Thymus (tissue), 14 donors: ENCODE results near the gene GCSAML. TPM values are rescaled to one million over a fixed set of nuclear protein-coding genes. Genes with fewer than 3 reads are reported as not detected.
"Not testable (repeated sequence)": the region's sequence is repeated elsewhere in the genome, so short reads cannot be mapped to it uniquely, and the experiment has no call there.

Experiments
- DNase-seq, 9 donors: peaks; one replicate each; pipeline ENCODE4 v3.0.0-alpha.2; 2013; ENCODE audit warnings: low spot score in 9 of 9, low read depth in 6 of 9, missing footprints in 1 of 9
- H3K27ac ChIP-seq, 2 donors: one replicate each; pipeline ENCODE4 v1.5.1; 2013; ENCODE audit warnings: control low read depth in 1 of 2, low read depth in 1 of 2, low read length in 1 of 2, mild to moderate bottlenecking in 1 of 2, moderate library complexity in 1 of 2
- H3K27me3 ChIP-seq, 2 donors: one replicate each; pipeline ENCODE4 v1.5.1; 2013; ENCODE audit warnings: low read length in 1 of 2; ENCODE audit not compliant: control insufficient read depth in 2 of 2, insufficient read depth in 1 of 2
- H3K36me3 ChIP-seq, 2 donors: one replicate each; pipeline ENCODE4 v1.5.1; 2013; ENCODE audit warnings: low read length in 1 of 2, mild to moderate bottlenecking in 1 of 2, moderate library complexity in 1 of 2; ENCODE audit not compliant: control insufficient read depth in 2 of 2, insufficient read depth in 2 of 2
- H3K4me1 ChIP-seq, 2 donors: one replicate each; pipeline ENCODE4 v1.5.1; 2013; ENCODE audit warnings: low read length in 2 of 2; ENCODE audit not compliant: control insufficient read depth in 2 of 2, insufficient read depth in 2 of 2
- H3K4me3 ChIP-seq, 2 donors: one replicate each; pipeline ENCODE4 v1.5.1; 2013; ENCODE audit warnings: low read length in 2 of 2, control low read depth in 1 of 2, mild to moderate bottlenecking in 1 of 2
- H3K9me3 ChIP-seq, 2 donors: one replicate each; pipeline ENCODE4 v1.5.1; 2013; ENCODE audit warnings: low read length in 1 of 2, mild to moderate bottlenecking in 1 of 2; ENCODE audit not compliant: control insufficient read depth in 2 of 2, insufficient read depth in 1 of 2
- WGBS: extraction: QIAGEN DNeasy Blood & Tissue Kit; methylation state at CpG from one replicate; pipeline ENCODE4 v1.1.7; 2013; 5-methylcytosine and 5-hydroxymethylcytosine counted together
- long read RNA-seq, 10 donors: transcript quantifications; one replicate each; lab custom pipeline, GENCODE V29; 2026
- polyA plus RNA-seq: library from polyadenylated mRNA; stranded (reverse); fragments of 200-250 nt; gene quantifications from one replicate; pipeline ENCODE4 v1.2.3, GENCODE V29; 2013
- total RNA-seq: library from RNA; stranded (reverse); fragments of 120-200 nt; gene quantifications from one replicate; pipeline ENCODE4 v1.2.4, GENCODE V29; 2013
- donor health status: healthy.

The GCSAML gene
- total RNA-seq (0.42 TPM), polyA plus RNA-seq (0.48 TPM)
- long read RNA-seq, donor 1 = 0 reads
- long read RNA-seq, donor 2, partial matches to known transcripts = 0 of 2 reads
- long read RNA-seq, donor 2, other reads (novel, unspliced or antisense) = 0 of 2 reads
- long read RNA-seq, donor 3 = 0 reads
- long read RNA-seq, donor 4, partial matches to known transcripts = 0 of 1 reads
- long read RNA-seq, donor 4, other reads (novel, unspliced or antisense) = 0 of 1 reads
- long read RNA-seq, donor 5 = 0 reads
- long read RNA-seq, donor 6 = 0 reads
- long read RNA-seq, donor 7 = 0 reads
- long read RNA-seq, donor 8 = 0 reads
- long read RNA-seq, donor 9, partial matches to known transcripts = 0 of 1 reads
- long read RNA-seq, donor 9, other reads (novel, unspliced or antisense) = 0 of 1 reads
- long read RNA-seq, donor 10 = 0 reads

- H3K27ac ChIP-seq = no peak within 1 kb of the TSS
- no peaks in the 10 kb centered on the region for H3K36me3 ChIP-seq
- peaks cover 0 to 2% of the 10 kb centered on the region in 2 donors for H3K4me1 ChIP-seq
- H3K27me3 ChIP-seq = no peaks in the 10 kb centered on the region
- no peaks in the 10 kb centered on the region for H3K9me3 ChIP-seq
- WGBS = 11% methylated on average over 13 of the region's 13 CpGs
- no peak within 1 kb of the TSS for H3K4me3 ChIP-seq
- no peak for DNase-seq
These were observed at the start of gene GCSAML for GRCh38 chr1:247548769-247549182. TSS of gene GCSAML (plus strand) at chr1:247549134. CDS start at chr1:247549192, 58 bp downstream.

- DNase-seq = no peak
- H3K4me1 ChIP-seq = no peaks in the 10 kb centered on the region
- no peak overlapping the region for H3K4me3 ChIP-seq
- WGBS = 95% methylated on average over 3 of the region's 3 CpGs
- no peaks in the 10 kb centered on the region for H3K36me3 ChIP-seq
- H3K9me3 ChIP-seq = no peaks in the 10 kb centered on the region
- H3K27ac ChIP-seq = no peak overlapping the region
- no peaks in the 10 kb centered on the region for H3K27me3 ChIP-seq
These were observed 48.1 kb upstream of the GCSAML start for GRCh38 chr1:247500865-247501264.

GRCh38 chr1:247506831-247507230, 42.1 kb upstream of the GCSAML start:
- Histone ChIP-seq H3K4me1 (no peaks in the 10 kb centered on the region), H3K36me3 (no peaks in the 10 kb centered on the region), H3K9me3 (no peaks in the 10 kb centered on the region), H3K27ac (no peak overlapping the region), H3K4me3 (no peak overlapping the region), H3K27me3 (no peaks in the 10 kb centered on the region)
- 57% methylated on average over 3 of the region's 3 CpGs for WGBS
- no peak for DNase-seq

- no peak for DNase-seq
- no peak overlapping the region for H3K27ac ChIP-seq
- H3K4me3 ChIP-seq = peak overlapping the region in 1 of 2 donors; percentile 12
- no peaks in the 10 kb centered on the region for H3K27me3 ChIP-seq
- peaks cover 0 to 13% of the 10 kb centered on the region in 2 donors for H3K9me3 ChIP-seq
- H3K4me1 ChIP-seq = no peaks in the 10 kb centered on the region
- 68% methylated on average over 72 of the region's 72 CpGs for WGBS
- H3K36me3 ChIP-seq = no peaks in the 10 kb centered on the region
These were observed 30.9 kb upstream of the GCSAML start for GRCh38 chr1:247517795-247518612.

- WGBS = 92% methylated on average over 19 of the region's 19 CpGs
- Histone ChIP-seq H3K4me3 (no peak overlapping the region), H3K36me3 (no peaks in the 10 kb centered on the region), H3K27me3 (no peaks in the 10 kb centered on the region), H3K4me1 (no peaks in the 10 kb centered on the region), H3K27ac (no peak overlapping the region), H3K9me3 (peaks cover 0 to 13% of the 10 kb centered on the region in 2 donors)
- DNase-seq = no peak
These were observed 30.4 kb upstream of the GCSAML start for GRCh38 chr1:247518613-247518891.

- H3K9me3 ChIP-seq = peaks cover 0 to 13% of the 10 kb centered on the region in 2 donors
- not testable (repeated sequence) for H3K27ac ChIP-seq, DNase-seq, H3K4me3 ChIP-seq, H3K36me3 ChIP-seq, H3K4me1 ChIP-seq, H3K27me3 ChIP-seq
- WGBS = 95% methylated on average over 25 of the region's 30 CpGs
These were observed 27.0 kb upstream of the GCSAML start for GRCh38 chr1:247521886-247522285.

- Histone ChIP-seq H3K9me3 (no peaks in the 10 kb centered on the region), H3K27me3 (no peaks in the 10 kb centered on the region), H3K4me1 (no peaks in the 10 kb centered on the region), H3K27ac (no peak overlapping the region), H3K4me3 (no peak overlapping the region), H3K36me3 (no peaks in the 10 kb centered on the region)
- DNase-seq = no peak
- 96% methylated on average over 2 of the region's 2 CpGs for WGBS
These were observed 20.0 kb upstream of the GCSAML start for GRCh38 chr1:247528812-247529474.

GRCh38 chr1:247529771-247530355, 19.1 kb upstream of the GCSAML start:
- H3K4me1 ChIP-seq = no peaks in the 10 kb centered on the region
- H3K27me3 ChIP-seq = no peaks in the 10 kb centered on the region
- H3K4me3 ChIP-seq = no peak overlapping the region
- DNase-seq = no peak
- no peak overlapping the region for H3K27ac ChIP-seq
- H3K36me3 ChIP-seq = no peaks in the 10 kb centered on the region
- 90% methylated on average over 1 of the region's 1 CpG for WGBS
- H3K9me3 ChIP-seq = no peaks in the 10 kb centered on the region
